ENCODE results near the gene DSCAML1.

DNA sequence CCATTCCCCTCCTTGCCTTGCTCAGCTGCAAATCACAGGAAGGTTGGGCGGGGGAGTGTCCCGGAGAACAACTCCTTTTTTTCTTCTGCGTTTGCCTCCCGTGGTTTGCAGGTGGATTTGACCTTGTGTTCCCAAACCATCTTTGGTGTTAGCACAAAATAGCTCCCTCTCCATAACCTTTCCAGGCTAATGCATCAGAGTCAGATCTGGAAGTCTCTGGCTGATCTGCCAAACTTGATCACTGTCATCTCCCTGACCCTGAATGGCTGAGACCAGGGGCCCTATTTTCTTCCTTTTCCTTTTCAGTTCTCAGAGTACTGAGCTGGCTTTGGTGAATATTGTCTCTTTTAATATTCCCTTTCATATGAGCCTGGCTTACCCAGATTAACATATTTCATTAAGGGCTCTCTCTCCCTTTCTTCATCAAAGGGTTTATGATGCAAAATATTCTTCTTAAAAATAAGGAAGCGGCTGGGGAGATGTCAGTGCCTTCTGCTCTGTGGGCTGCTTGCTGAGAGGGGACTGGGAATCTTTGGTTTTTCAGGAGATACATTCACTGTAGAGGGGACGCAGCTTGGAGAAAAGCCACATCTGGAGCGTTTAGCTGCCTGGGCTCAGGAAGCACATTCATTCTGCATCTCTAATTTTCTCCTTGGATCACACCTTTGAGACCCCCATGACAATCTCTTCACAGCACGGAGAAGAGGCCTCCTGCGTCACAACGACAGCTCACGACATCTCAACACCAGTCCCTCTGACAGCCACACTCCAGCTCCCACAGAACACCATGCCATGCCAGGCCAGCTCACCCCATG lies 321.1 kb downstream of the DSCAML1 start:
- TF ChIP-seq CTCF (IDR thresholded peaks at IDR 0.05; ENCODE audit: low read depth, low read length) (no peak), EZH2phosphoT487 (IDR thresholded peaks at IDR 0.05; ENCODE audit: low read depth) (no peak)
